PFSK-1 (cell line): ENCODE results near the gene AK2.

Experiments used
- POLR2AphosphoS5 ChIP-seq: IDR thresholded peaks from 2 replicates; pipeline ENCODE4 v1.6.1; 2012; ENCODE audit warnings: low read depth, mild to moderate bottlenecking, control low read depth, low read length, moderate library complexity
- SIN3A ChIP-seq: IDR thresholded peaks from 2 replicates; pipeline ENCODE4 v1.6.1; 2012; ENCODE audit warnings: mild to moderate bottlenecking, low read length, moderate library complexity, borderline replicate concordance; ENCODE audit not compliant: insufficient read depth
- TAF1 ChIP-seq: IDR thresholded peaks from 2 replicates; pipeline ENCODE4 v1.6.1; 2012; ENCODE audit warnings: low read length, control low read depth, borderline replicate concordance; ENCODE audit not compliant: insufficient read depth

DNA sequence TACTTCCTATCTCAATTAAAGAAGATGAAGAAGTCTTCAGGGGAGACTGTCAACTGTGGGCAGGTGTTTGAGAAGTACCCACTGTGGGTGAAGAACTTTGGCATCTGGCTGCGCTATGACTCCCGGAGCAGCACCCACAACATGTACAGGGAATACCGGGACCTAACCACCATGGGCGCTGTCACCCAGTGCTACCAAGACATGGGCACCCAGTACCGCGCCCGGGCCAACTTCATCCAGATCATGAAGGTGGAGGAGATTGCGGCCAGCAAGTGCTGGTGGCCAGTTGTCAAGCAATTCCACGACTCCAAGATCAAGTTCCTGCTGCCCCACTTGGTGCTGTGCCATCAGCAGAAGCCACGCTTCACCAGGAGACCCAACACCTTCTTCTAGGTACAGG lies 56.6 kb downstream of the AK2 start:
- TF ChIP-seq POLR2AphosphoS5, result no peak
- TF ChIP-seq SIN3A, result no peak
- no peak for TF ChIP-seq TAF1
